Colonic mucosa (tissue), 4 donors: ENCODE results near the gene ADORA1. TPM values are rescaled to one million over a fixed set of nuclear protein-coding genes. Genes with fewer than 3 reads are reported as not detected.
A peak's percentile ranks its signal among the peaks of the same experiment; 100 is the strongest.

ENCODE experiments used
- DNase-seq: peaks from one replicate; pipeline ENCODE4 v3.0.0-alpha.2; 2020
- H3K27ac ChIP-seq: fragments of 200-600 bp; one replicate; pipeline ENCODE4 v1.8.0; 2021
- H3K27me3 ChIP-seq: fragments of 200-600 bp; one replicate; pipeline ENCODE4 v1.8.0; 2021
- H3K36me3 ChIP-seq: fragments of 200-600 bp; one replicate; pipeline ENCODE4 v1.8.0; 2021
- H3K4me1 ChIP-seq: fragments of 200-600 bp; one replicate; pipeline ENCODE4 v1.8.0; 2021; ENCODE audit warnings: mild to moderate bottlenecking
- H3K4me3 ChIP-seq: fragments of 200-600 bp; one replicate; pipeline ENCODE4 v1.8.0; 2021
- H3K9ac ChIP-seq, 2 donors: one replicate each; pipeline ENCODE4 v1.7.0; 2013; ENCODE audit warnings: control low read depth in 2 of 2, low read depth in 2 of 2, low read length in 2 of 2
- H3K9me3 ChIP-seq: fragments of 200-600 bp; one replicate; pipeline ENCODE4 v1.8.0; 2021
- CTCF ChIP-seq: fragments of 200-600 bp; IDR thresholded peaks from one replicate; pipeline ENCODE4 v1.8.0; 2022; ENCODE audit warnings: antibody characterized with exemption, mild to moderate bottlenecking
- intact Hi-C: fragments of 100-400 bp; cut with DNase I; formaldehyde crosslinking; loops from one replicate; pipeline ENCODE4 v1.14.1; 2022
- total RNA-seq, 2 donors: library from RNA; stranded (reverse); fragmentation: NEBNext Ultra II Directional in 1 of 2; extraction: Animal tissue kit (Norgen Biotek cat#: 25700) in 1 of 2; gene quantifications; one replicate each; pipeline ENCODE4 v1.2.1, GENCODE V29; 2021
- donor health status: healthy.
- donor health status: DM: no; HTN: no; CAD: no.
- donor health status: DM: no; HTN: no; CAD: no.

Gene ADORA1
- total RNA-seq, 2 donors from 2014 or later, result 0.42 to 1.6 TPM

GRCh38 chr1:203082231-203082505 lies 45.4 kb upstream of the ADORA1 start:
- Histone ChIP-seq H3K4me3 (no peak overlapping the region), H3K27ac (no peak overlapping the region), H3K36me3 (no peaks in the 10 kb centered on the region), H3K27me3 (no peaks in the 10 kb centered on the region), H3K4me1 (no peaks in the 10 kb centered on the region), H3K9ac (no peak overlapping the region), H3K9me3 (no peaks in the 10 kb centered on the region)
- TF ChIP-seq CTCF, result no peak
- intact Hi-C loops, result no loop called here
- DNase-seq, result no peak

GRCh38 chr1:203082571-203083462 lies 44.7 kb upstream of the ADORA1 start:
- no peak overlapping the region for H3K9ac ChIP-seq
- no peaks in the 10 kb centered on the region for H3K4me1 ChIP-seq
- H3K4me3 ChIP-seq, result no peak overlapping the region
- no peak for DNase-seq
- no peak overlapping the region for H3K27ac ChIP-seq
- no peaks in the 10 kb centered on the region for H3K9me3 ChIP-seq
- intact Hi-C loops, result no loop called here
- H3K27me3 ChIP-seq, result no peaks in the 10 kb centered on the region
- no peak for TF ChIP-seq CTCF
- H3K36me3 ChIP-seq, result no peaks in the 10 kb centered on the region

GRCh38 chr1:203083463-203083921 lies 44.0 kb upstream of the ADORA1 start:
- peak; percentile 12 for DNase-seq

GRCh38 chr1:203084588-203085527 lies 42.7 kb upstream of the ADORA1 start:
- H3K27me3 ChIP-seq, result no peaks in the 10 kb centered on the region
- H3K9ac ChIP-seq, result no peak overlapping the region
- H3K36me3 ChIP-seq, result no peaks in the 10 kb centered on the region
- H3K27ac ChIP-seq, result no peak overlapping the region
- H3K4me3 ChIP-seq, result no peak overlapping the region
- H3K4me1 ChIP-seq, result no peaks in the 10 kb centered on the region
- H3K9me3 ChIP-seq, result no peaks in the 10 kb centered on the region
- no peak for TF ChIP-seq CTCF
- intact Hi-C loops, result no loop called here
- no peak for DNase-seq

More at GRCh38 chr1:203083463-203083921, 44.0 kb upstream of the ADORA1 start:
- no peaks in the 10 kb centered on the region for H3K36me3 ChIP-seq
- H3K27ac ChIP-seq, result no peak overlapping the region
- no peak overlapping the region for H3K4me3 ChIP-seq
- H3K9me3 ChIP-seq, result no peaks in the 10 kb centered on the region
- H3K9ac ChIP-seq, result no peak overlapping the region
- no peaks in the 10 kb centered on the region for H3K4me1 ChIP-seq
- intact Hi-C loops, result no loop called here
- H3K27me3 ChIP-seq, result no peaks in the 10 kb centered on the region
- TF ChIP-seq CTCF, result no peak

- intact Hi-C loops, result no loop called here
- Histone ChIP-seq H3K27ac (no peak within 1 kb of the TSS), H3K4me1 (no peaks in the 10 kb centered on the region), H3K9me3 (no peaks in the 10 kb centered on the region), H3K36me3 (no peaks in the 10 kb centered on the region), H3K4me3 (no peak within 1 kb of the TSS), H3K27me3 (no peaks in the 10 kb centered on the region), H3K9ac (no peak within 1 kb of the TSS)
- TF ChIP-seq CTCF, result no peak
- DNase-seq, result no peak
These were observed 41.8 kb upstream of the ADORA1 start, which contains the start of gene MYOG for GRCh38 chr1:203085528-203086406. Gene MYOG, minus strand, starts transcription at chr1:203086012. Its CDS starts 51 bp downstream, at chr1:203085961.
